HepG2 (cell line): Measurements from ENCODE around the gene RASSF7. TPM values are rescaled to one million over a fixed set of nuclear protein-coding genes. Genes with fewer than 3 reads are reported as not detected.

ENCODE experiments used
- FOXA1 ChIP-seq, 2 experiments: fragments of 450-650 bp in 1 of 2; sonication (generic) in 1 of 2; formaldehyde crosslinking in 1 of 2; IDR thresholded peaks; 2 replicates each; pipeline versions ENCODE4 v1.4.0 to v1.6.1; 2016 to 2020; ENCODE audit warnings: missing genetic modification reagents in 1 of 2
- JDP2 ChIP-seq: sonication (generic); formaldehyde crosslinking; IDR thresholded peaks from 2 replicates; pipeline ENCODE4 v1.8.1; 2022; ENCODE audit warnings: missing genetic modification reagents, borderline replicate concordance
- KLF16 ChIP-seq, 2 experiments: sonication (generic) in 1 of 2; formaldehyde crosslinking in 1 of 2; IDR thresholded peaks; 2 replicates each; pipeline versions ENCODE4 v1.6.1 to v1.8.0; 2016 to 2023; ENCODE audit warnings: missing genetic modification reagents in 2 of 2, missing compliant biosample characterization in 1 of 2
- MBD4 ChIP-seq: IDR thresholded peaks from 2 replicates; pipeline ENCODE4 v1.6.1; 2012; ENCODE audit warnings: low read length, inconsistent platforms, borderline replicate concordance
- NCOR1 ChIP-seq: fragments of 200-600 bp; sonication (generic); IDR thresholded peaks from 2 replicates; pipeline ENCODE4 v1.7.0; 2017; ENCODE audit warnings: antibody characterized with exemption, low read length, borderline replicate concordance
- NFIC ChIP-seq: IDR thresholded peaks from 2 replicates; pipeline ENCODE4 v1.6.1; 2012; ENCODE audit warnings: mild to moderate bottlenecking, low read length, inconsistent platforms
- SOX6 ChIP-seq, 2 experiments: fragments of 450-650 bp in 1 of 2; sonication (generic) in 1 of 2; formaldehyde crosslinking in 1 of 2; IDR thresholded peaks; 2 replicates each; pipeline versions ENCODE4 v1.4.0 to v1.6.1; 2017 to 2020; ENCODE audit warnings: antibody characterized with exemption in 1 of 2, mild to moderate bottlenecking in 1 of 2, missing genetic modification reagents in 1 of 2
- SP4 ChIP-seq: sonication (generic); formaldehyde crosslinking; IDR thresholded peaks from 2 replicates; pipeline ENCODE4 v1.8.1; 2023; ENCODE audit warnings: mild to moderate bottlenecking, missing genetic modification reagents
- YEATS2 ChIP-seq: sonication (generic); formaldehyde crosslinking; IDR thresholded peaks from 2 replicates; pipeline ENCODE4 v1.4.0; 2020; ENCODE audit warnings: missing genetic modification reagents, borderline replicate concordance
- ZBTB40 ChIP-seq, 2 experiments: fragments of 450-650 bp in 1 of 2; sonication (generic) in 1 of 2; formaldehyde crosslinking in 1 of 2; IDR thresholded peaks; 2 replicates each; pipeline versions ENCODE4 v1.6.1 to v1.8.0; 2016 to 2022; ENCODE audit warnings: antibody characterized with exemption in 1 of 2, mild to moderate bottlenecking in 1 of 2, missing genetic modification reagents in 1 of 2
- ZNF558 ChIP-seq: sonication (generic); formaldehyde crosslinking; IDR thresholded peaks from 2 replicates; pipeline ENCODE4 v1.9.0; 2022; ENCODE audit warnings: mild to moderate bottlenecking, missing genetic modification reagents, borderline replicate concordance
- ZNF703 ChIP-seq: sonication (generic); formaldehyde crosslinking; IDR thresholded peaks from 2 replicates; pipeline ENCODE4 v1.5.1; 2020; ENCODE audit warnings: missing genetic modification reagents, mild to moderate bottlenecking, moderate library complexity, borderline replicate concordance
- polyA plus RNA-seq, 8 experiments: library from polyadenylated mRNA; depleted of rRNA in 3 of 8; stranded (reverse) in 7 of 8; unstranded in 1 of 8; fragments of >200 nt; fragmentation: Illumina TruSeq in 4 of 8; extraction: Trizol in 4 of 8; gene quantifications; 2 replicates each; pipeline versions ENCODE4 v1.2.1 to v1.2.3, GENCODE V29; 2011 to 2016; ENCODE audit warnings: low read depth in 4 of 8, missing spikeins in 1 of 8, mixed read lengths in 1 of 8; ENCODE audit not compliant: insufficient read depth in 1 of 8
- total RNA-seq, 5 experiments: library from RNA; depleted of rRNA; stranded (reverse); fragments of >200 nt; fragmentation: Illumina TruSeq; extraction: Trizol; gene quantifications; 2 replicates each; pipeline ENCODE4 v1.2.3, GENCODE V29; 2016; ENCODE audit warnings: low read depth in 1 of 5
- TF ChIP-seq, protein P1 (sequence below): sonication (generic); formaldehyde crosslinking; conservative IDR thresholded peaks from 2 replicates; pipeline ENCODE4 v1.8.0; 2022; ENCODE audit warnings: mild to moderate bottlenecking, moderate library complexity, missing genetic modification reagents
- TF ChIP-seq, protein P2 (sequence below): sonication (generic); formaldehyde crosslinking; IDR thresholded peaks from 2 replicates; pipeline ENCODE4 v1.4.0; 2020; ENCODE audit warnings: mild to moderate bottlenecking, missing genetic modification reagents

RASSF7 gene
- total and polyA plus RNA-seq, 2 of the 13 experiments (the other 11 are each of a cell fraction or from before 2014, with no cell fraction given): 20.2 to 28.6 TPM

DNA sequence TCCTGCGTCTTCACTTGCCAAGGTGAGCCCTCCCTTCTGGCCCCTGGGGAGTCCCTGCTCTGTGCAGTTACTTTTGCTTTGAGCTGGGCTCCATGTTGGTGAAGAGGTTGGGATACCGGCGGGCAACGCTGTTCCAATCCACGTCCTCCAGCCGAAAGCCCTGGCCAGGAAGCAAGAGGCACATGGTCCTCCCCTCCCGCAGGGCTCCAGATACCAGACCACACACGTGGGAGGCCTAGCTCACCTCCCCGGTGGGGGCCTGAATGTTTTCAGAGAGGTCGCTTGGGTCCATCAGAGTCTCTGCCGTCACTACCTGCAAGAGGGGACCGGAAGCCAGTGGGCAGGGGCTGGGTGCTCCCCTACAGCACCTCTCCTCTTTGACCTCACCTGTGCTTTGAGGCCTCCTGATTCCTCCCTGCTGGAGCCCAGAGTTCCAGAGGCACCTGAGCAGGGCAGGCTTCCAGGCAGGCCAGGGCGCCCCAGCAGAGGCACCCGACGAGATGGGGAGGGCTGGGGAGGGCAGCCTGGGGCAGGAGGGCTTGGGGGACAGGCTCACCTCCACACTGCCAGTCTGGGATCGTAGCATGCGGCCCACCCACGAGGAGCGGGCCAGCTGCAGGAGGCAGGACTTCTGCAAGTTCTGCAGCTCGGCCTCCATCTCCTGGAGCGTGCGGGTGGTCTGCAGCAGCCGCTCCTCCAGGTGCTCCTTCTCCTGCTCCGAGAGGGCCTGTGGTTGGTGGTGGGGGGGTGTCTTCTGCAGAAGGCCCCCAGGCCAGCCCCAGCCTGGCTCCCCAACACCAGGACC lies 3.2 kb upstream of the RASSF7 start (continued):
- TF ChIP-seq MBD4 (no peak), NFIC (no peak), SOX6 (IDR thresholded peaks at IDR 0.05) (no peak), SOX6 (CRISPR knock-in tag; IDR thresholded peaks at IDR 0.05) (no peak), ZNF558 (CRISPR knock-in tag) (no peak), SP4 (CRISPR knock-in tag) (no peak), YEATS2 (CRISPR knock-in tag) (no peak), FOXA1 (IDR thresholded peaks at IDR 0.05) (no peak), FOXA1 (CRISPR knock-in tag; IDR thresholded peaks at IDR 0.05) (no peak), ZBTB40 (IDR thresholded peaks at IDR 0.05) (no peak), ZBTB40 (CRISPR knock-in tag; IDR thresholded peaks at IDR 0.05) (no peak), KLF16 (CRISPR knock-in tag; IDR thresholded peaks at IDR 0.05) (no peak), JDP2 (CRISPR knock-in tag) (no peak), NCOR1 (no peak), ZNF703 (CRISPR knock-in tag) (no peak)
- TF ChIP-seq, protein P1, sequence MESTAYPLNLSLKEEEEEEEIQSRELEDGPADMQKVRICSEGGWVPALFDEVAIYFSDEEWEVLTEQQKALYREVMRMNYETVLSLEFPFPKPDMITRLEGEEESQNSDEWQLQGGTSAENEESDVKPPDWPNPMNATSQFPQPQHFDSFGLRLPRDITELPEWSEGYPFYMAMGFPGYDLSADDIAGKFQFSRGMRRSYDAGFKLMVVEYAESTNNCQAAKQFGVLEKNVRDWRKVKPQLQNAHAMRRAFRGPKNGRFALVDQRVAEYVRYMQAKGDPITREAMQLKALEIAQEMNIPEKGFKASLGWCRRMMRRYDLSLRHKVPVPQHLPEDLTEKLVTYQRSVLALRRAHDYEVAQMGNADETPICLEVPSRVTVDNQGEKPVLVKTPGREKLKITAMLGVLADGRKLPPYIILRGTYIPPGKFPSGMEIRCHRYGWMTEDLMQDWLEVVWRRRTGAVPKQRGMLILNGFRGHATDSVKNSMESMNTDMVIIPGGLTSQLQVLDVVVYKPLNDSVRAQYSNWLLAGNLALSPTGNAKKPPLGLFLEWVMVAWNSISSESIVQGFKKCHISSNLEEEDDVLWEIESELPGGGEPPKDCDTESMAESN: no peak
- TF ChIP-seq, protein P2, sequence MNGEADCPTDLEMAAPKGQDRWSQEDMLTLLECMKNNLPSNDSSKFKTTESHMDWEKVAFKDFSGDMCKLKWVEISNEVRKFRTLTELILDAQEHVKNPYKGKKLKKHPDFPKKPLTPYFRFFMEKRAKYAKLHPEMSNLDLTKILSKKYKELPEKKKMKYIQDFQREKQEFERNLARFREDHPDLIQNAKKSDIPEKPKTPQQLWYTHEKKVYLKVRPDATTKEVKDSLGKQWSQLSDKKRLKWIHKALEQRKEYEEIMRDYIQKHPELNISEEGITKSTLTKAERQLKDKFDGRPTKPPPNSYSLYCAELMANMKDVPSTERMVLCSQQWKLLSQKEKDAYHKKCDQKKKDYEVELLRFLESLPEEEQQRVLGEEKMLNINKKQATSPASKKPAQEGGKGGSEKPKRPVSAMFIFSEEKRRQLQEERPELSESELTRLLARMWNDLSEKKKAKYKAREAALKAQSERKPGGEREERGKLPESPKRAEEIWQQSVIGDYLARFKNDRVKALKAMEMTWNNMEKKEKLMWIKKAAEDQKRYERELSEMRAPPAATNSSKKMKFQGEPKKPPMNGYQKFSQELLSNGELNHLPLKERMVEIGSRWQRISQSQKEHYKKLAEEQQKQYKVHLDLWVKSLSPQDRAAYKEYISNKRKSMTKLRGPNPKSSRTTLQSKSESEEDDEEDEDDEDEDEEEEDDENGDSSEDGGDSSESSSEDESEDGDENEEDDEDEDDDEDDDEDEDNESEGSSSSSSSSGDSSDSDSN: no peak
